GM19397 (cell line): ENCODE results near the gene RAC3.
"Not testable (repeated sequence)": the region's sequence is repeated elsewhere in the genome, so short reads cannot be mapped to it uniquely, and the experiment has no call there.

ENCODE experiments used
- ATAC-seq: cut with Tn5 transposase; IDR thresholded peaks from one replicate; pipeline ENCODE4 v1.9.1; 2021; ENCODE audit warnings: mild to moderate bottlenecking, moderate library complexity; ENCODE audit not compliant: unreplicated experiment

Gene RAC3

GRCh38 chr17:82037889-82038195, 6.4 kb downstream of the RAC3 start:
- ATAC-seq = no peak

- ATAC-seq = not testable (repeated sequence)
Measured at GRCh38 chr17:82038796-82039409, 7.4 kb downstream of the RAC3 start.

GRCh38 chr17:82039695-82040299, 8.3 kb downstream of the RAC3 start:
- no peak for ATAC-seq

DNA sequence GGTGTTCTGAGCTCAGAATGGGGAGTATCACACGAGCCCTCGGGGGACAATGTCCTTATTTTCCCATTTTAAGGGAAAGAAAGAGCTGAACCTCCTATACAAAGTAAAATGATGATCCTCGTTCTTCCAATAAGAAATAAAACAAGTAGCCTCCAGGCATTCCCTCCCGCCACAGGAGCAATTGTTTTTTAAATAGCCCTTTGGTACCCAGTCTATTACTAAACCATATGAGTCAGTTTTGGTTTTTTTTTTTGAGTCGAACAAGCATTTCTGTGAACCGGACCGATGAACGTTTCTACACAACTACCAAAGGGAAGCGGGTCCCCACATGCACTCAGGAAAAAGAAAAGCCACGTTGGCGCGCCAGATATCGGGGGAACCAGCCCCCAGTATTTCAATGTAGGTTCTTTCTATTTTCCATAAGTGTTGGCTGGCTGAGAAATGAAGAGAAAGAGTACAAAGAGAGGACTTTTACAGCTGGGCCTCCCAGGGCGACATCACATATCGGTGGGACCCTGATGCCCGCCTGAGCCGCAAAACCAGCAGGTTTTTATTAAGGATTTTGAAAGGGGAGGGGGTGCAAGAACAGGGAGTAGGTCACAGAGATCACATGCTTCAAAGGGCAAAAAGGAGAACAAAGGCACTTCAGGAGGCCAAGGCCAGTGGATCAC, 9.8 kb downstream of the RAC3 start:
- no peak for ATAC-seq

GRCh38 chr17:82042649-82043048, 11.2 kb downstream of the RAC3 start:
- ATAC-seq = no peak

DNA sequence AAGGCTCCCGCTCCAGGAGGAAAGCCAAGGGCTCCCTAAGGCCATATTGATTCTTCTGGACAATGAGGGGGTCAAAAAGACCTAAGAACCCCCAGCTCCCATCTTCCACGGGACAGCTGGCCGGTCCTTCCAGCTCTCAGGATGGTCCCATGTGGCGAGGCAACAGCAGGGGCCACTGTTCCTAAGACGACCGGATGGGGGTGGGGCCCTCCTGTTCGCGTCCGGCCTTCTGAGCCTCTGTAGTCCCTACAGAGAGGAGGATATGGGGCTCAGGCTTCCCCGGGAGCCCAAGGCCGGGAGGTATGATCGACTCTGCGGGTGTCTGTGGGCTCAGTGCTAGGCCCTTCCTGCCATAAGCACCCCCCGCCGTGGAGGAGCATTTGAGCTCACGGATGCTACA, 12.0 kb downstream of the RAC3 start:
- no peak for ATAC-seq

GRCh38 chr17:82045936-82046484, 14.5 kb downstream of the RAC3 start:
- ATAC-seq = no peak

GRCh38 chr17:82046903-82047302, 15.4 kb downstream of the RAC3 start:
- ATAC-seq = no peak

GRCh38 chr17:82047379-82047778, 15.9 kb downstream of the RAC3 start:
- no peak for ATAC-seq

DNA sequence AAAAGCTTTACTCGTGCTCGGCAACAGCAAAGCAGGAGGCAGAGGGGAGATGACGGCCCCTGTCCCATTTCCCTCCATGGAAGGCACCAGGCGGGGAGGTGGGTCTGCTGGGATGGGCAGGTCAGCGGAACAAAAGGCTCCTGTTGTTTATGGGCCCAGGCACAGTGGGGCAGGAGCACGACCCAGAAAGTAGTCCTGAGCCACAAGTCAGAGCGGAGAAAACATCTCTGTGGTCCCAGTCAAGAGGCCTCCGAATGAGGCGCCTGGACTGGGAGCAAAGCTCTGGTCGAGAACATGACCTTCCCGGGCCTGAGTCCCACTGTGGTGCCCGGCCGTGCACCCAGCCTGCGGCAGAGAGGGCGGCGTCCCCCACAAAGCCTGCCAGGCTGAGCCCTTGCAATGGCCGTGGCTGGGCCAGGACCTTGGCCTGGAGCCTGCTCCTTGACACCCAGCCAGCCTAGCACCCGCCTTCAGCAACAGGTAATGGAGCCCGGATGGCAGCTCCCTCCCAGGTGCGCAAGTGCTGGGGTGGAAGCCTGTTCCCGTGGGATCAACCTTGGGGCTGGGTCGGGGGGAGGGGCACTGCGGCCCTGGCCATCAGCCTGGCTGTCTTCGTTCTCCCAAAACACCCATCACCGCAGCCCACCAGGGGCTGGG, 16.6 kb downstream of the RAC3 start:
- ATAC-seq = no peak

GRCh38 chr17:82048571-82048971, 17.1 kb downstream of the RAC3 start:
- no peak for ATAC-seq

- ATAC-seq = no peak
Measured at GRCh38 chr17:82049106-82049505, 17.6 kb downstream of the RAC3 start.

- no peak for ATAC-seq
Measured at GRCh38 chr17:82049521-82049971, 18.1 kb downstream of the RAC3 start.

DNA sequence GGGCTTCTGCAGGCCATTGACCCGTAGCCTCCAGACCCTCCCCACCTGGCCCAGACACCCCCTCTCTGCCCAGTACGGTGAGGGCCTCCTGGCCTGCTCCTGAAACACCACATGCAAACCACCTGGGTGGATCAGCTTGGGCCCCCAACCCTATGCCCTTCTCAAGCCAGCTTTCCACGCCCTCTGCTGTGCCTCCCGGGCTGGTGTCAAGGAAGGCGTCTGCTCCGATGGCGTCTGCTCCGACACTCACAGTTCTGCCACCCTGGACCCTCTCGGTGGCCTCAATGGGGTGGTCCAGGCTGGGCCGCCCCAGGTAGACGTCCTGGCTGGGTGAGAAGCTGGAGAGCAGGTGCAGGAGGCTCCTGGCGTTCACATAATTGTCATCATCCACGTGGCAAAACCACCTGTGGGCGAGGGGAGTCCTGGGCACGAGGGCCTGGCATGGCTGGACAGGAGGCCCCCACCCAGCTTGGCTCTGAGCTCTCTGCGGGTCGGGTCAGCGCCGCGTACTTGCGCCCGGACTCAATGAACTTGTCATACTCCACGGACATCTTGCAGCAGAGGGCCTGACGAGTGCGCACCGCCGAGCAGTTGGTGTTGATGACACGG, 18.8 kb downstream of the RAC3 start:
- no peak for ATAC-seq

DNA sequence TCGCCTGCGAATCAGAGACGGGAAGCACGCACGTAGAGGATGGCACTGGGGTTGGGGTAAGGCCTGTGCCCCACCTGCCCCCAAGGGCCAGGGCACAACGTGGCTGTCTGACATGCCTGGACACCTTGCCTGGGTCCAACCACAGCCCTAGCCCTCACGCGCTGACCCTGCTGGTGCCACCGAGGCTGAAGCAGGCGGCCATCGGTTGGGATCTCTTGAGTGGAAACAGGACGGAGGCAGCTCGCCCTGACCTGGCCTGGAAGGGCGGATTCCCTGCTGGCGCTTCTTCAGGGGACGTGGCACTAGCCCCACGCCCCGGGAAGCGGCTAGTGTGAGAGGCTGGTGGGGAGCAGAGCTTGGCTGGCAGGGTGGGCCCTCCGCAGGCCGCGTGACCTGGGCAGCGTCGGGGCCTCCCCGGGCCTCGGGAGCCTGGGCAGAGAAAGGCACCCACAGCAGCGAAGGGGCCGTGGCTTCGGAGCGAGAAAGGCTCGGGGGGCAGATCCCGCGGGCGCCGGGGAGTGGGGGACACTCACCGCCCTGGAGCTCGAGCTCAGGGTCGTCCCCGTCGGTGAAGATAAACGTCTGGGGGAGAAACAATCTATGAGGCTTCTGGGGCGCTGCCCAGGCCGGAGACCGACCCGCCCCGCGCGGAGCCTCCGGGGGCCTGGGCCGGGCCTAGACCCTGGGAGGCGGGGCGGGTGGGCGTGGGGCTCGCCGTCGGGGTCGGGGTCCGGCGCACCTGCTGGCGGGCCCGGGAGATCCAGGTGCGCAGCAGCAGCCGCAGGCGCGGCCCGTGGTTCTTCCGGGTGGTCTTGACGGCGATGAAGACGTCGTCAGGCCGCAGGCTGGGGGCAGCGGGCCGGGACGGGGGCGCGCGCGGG, 19.5 kb downstream of the RAC3 start:
- peak; percentile 5 for ATAC-seq

- peak; percentile 60 for ATAC-seq
Measured at GRCh38 chr17:82051776-82052637, 20.5 kb downstream of the RAC3 start, which contains the start of the genes GPS1 and RFNG. TSS of gene GPS1 (plus strand) at chr17:82051898. CDS start at chr17:82051932, 34 bp downstream. TSS of gene RFNG (minus strand) at chr17:82051811. CDS start at chr17:82051766, 45 bp downstream.

GRCh38 chr17:82052638-82053059, 21.2 kb downstream of the RAC3 start:
- no peak for ATAC-seq

DNA sequence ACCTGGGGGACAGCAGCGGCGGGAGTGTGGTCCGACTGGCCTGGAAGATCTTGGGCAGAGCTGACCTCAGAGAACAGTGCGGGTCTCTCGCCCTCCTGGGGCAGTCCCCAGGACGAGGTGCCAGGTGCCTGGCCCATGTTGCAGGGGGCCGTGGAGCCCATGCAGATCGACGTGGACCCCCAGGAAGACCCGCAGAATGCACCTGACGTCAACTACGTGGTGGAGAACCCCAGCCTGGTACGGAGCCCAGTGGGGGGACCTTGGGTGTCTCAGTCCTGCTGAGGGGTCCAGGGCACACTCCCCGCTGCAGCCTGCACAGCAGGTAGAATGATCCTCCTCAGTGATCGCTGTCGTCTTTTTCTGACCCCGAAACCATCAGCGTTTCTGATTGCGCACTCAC, 21.7 kb downstream of the RAC3 start:
- no peak for ATAC-seq
